ENCODE results near the gene ACSS1.

ACSS1 gene

DNA sequence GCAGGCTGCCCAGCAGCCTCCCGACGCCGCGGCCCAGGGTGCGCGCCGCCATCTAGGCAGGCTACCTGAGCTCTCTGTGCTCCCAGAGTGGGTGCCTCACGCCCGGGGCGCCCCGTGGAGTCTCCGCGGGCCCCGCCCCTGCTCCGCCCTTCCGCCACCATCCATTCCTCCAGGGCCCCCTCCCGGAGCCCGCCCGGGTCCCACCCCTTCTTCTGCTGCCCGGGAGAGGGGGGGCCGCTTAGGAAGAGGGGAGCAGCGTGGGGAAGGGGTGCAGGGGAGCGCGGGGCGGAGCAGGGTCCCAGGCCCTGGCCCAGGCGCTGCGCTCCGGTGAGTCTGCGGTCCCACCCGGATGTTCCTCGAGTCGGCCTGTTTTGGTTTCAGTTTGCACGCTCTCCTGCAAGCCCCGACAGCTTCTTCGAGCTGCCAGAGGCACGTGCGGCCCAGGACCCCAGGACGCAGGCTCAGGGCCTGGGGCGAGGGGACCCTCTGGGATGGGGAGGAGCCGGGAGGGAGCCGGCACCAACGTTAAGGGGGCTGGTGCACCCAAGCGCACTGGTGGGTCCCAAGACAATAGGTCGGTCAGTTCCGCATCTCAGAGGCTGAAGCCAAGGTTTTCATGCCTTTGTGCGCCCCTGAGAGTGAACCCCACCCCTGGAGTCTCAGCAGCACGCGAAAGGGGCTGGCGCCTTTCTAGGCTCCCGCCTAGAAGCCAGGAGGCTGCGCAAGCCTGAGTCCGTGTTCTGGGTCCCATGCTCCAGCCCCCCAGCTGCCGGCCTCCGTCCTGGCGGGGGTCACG lies at the start of gene ACSS1:
Gene ACSS1, minus strand, starts transcription at position 89 of the 796 bp plus-strand sequence. Its CDS starts 37 bp downstream, at position 52.
- no peak for DNase-seq (ENCODE audit: low read depth in 2 of 2)

- no peak for DNase-seq (ENCODE audit: low read depth in 2 of 2)
Measured at GRCh38 chr20:25103526-25103925, 45.6 kb upstream of the ACSS1 start.

- no peak for DNase-seq (ENCODE audit: low read depth in 2 of 2)
Measured at GRCh38 chr20:25100914-25101313, 43.0 kb upstream of the ACSS1 start.

GRCh38 chr20:25099601-25100140 lies 41.7 kb upstream of the ACSS1 start:
- no peak for DNase-seq (ENCODE audit: low read depth in 2 of 2)

- no peak for DNase-seq (ENCODE audit: low read depth in 2 of 2)
Measured at GRCh38 chr20:25097498-25097897, 39.6 kb upstream of the ACSS1 start.

- no peak for DNase-seq (ENCODE audit: low read depth in 2 of 2)
Measured at GRCh38 chr20:25090492-25091429, 32.8 kb upstream of the ACSS1 start.

- no peak for DNase-seq (ENCODE audit: low read depth in 2 of 2)
Measured at GRCh38 chr20:25089662-25090061, 31.7 kb upstream of the ACSS1 start.

DNA sequence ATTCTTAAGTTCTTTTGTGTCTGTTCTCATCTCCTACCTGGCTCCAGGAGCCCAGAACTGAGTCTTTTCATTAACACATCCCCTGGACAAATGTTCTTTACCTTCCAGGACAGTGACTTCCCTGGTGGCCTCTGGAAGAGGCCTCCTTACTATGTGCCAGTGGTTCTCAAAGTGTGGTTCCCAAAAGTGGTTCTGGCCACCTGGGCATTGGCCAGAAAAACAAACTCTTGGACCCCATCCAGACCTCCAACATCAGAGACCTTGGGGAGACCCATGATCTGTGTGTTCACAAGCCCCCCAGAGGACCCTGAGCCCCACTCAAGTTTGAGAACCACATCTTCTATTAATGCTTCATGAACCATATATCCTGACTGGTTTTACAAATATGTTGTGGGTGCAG lies 31.2 kb upstream of the ACSS1 start:
- no peak for DNase-seq (ENCODE audit: low read depth in 2 of 2)

DNA sequence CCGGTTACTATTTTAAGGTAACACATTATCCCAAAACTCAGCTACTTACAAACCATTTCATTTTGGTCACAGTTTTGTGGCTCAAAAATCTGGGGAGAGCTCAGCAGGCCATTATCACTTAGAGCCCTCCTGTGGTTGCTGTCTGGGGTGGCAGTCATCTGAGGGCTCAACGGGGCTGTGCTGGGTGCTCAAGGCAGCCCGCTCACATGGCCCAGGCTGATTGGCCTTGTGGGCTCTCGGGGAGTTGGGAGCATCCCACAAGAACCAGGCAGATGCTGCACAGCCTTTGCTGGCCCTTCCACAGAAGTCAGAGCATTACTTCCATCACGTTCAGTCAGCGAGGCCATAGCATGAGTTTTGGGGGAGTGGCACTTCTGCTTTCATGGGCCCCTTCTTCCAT lies 30.3 kb upstream of the ACSS1 start:
- no peak for DNase-seq (ENCODE audit: low read depth in 2 of 2)

- DNase-seq (ENCODE audit: low read depth in 2 of 2), result no peak
Measured at GRCh38 chr20:25087186-25087929, 29.4 kb upstream of the ACSS1 start.

DNA sequence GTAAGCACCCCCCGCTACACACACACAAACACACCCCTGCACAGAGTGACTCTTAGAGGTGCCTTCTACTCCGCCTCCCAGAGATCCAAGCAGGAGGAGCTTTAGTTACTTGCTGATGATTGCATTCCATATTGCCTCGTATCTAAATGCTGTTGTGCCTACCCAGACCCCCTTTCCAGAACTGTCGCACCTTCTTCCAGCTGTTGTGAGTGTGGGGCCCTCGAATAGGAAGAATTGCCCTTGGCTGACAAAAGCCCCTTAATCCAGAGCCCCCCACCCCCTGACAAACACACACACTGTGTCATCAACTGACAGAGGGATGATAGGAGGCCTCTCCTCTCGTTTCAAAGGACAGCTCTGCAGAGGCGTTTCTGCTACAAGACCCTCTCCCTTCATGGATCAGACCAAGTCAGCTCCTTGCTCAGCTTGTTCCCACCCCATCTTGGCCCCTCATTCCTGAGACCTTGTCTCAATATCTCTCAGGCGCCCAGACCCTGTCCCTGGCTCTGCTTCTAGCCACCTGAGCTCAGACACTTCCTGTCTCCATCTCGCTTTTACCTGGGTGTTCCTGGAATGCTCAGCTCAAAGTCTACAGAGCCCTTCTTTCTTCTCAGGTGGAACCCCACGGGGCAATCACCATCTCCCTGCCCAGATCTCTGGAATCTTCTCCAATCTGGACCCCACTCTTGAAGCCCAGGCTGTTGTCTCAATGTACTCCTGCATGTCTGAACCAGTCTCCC lies 28.0 kb upstream of the ACSS1 start:
- no peak for DNase-seq (ENCODE audit: low read depth in 2 of 2)

GRCh38 chr20:25084626-25085187 lies 26.8 kb upstream of the ACSS1 start:
- no peak for DNase-seq (ENCODE audit: low read depth in 2 of 2)

GRCh38 chr20:25083773-25084625 lies 26.1 kb upstream of the ACSS1 start:
- DNase-seq (ENCODE audit: low read depth in 2 of 2), result no peak

GRCh38 chr20:25083141-25083772 lies 25.3 kb upstream of the ACSS1 start:
- DNase-seq (ENCODE audit: low read depth in 2 of 2), result no peak

DNA sequence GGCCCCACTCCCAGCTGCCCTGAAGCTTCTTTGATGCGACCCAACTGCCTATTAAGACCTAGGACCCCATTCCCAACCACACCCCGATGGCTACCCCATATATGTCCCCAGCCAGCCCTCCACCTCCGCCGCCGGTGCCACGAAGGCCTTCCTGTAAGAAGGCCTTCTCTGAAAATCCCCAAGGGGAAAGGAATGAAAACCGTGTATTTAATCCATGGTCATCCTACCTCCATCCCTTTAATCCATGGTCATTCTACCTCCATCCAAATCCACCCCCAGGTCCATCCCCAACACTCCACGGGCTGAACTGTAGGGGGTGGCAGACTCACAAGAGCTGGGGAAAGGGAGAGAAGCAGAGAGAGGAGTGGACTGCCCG lies 24.5 kb upstream of the ACSS1 start:
- DNase-seq (ENCODE audit: low read depth in 2 of 2), result no peak

DNA sequence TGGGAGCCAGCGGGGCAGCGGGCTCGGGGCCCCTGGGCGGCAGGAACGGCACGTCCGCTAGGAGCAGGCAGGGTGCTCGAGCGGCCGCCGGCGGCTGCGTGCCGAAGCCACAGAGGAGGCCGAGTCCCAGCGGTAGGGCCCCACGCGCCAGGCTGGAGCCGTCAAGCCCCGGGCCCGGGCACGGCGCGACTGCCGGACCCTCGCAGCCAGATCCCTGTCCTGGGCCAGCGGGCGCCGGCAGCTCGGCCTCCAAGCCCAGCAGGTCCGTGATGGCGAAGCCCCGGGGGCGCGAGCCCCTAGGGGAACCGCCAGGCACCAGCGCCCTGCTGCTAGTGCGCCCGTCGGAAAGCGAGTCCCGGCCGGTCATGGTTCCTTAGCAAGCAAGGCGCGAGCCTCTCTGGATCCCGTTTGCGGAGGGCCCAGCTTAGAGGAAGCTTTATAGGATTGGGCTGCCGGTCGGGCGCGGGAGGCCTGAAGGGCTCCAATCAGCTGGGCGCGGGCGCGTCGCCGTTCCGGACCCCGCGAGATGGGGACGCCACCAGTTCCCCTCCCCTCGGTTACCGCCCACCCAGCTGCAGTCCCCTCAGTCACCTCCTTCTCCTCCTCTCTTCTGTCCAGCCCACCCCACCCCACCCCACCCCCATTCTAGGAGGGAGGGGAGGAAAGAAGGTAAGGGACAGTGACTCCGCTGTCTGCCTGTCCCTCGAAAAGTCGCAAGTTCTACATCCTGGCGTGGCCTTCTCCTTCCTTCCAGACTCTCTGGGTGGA lies 24.0 kb upstream of the ACSS1 start, which contains the start of gene VSX1:
Gene VSX1, minus strand, starts transcription at position 412 of the 768 bp plus-strand sequence. Its CDS starts 45 bp downstream, at position 367.
- DNase-seq (ENCODE audit: low read depth in 2 of 2), result no peak

- DNase-seq (ENCODE audit: low read depth in 2 of 2), result no peak
Measured at GRCh38 chr20:25081065-25081729, 23.3 kb upstream of the ACSS1 start.

DNA sequence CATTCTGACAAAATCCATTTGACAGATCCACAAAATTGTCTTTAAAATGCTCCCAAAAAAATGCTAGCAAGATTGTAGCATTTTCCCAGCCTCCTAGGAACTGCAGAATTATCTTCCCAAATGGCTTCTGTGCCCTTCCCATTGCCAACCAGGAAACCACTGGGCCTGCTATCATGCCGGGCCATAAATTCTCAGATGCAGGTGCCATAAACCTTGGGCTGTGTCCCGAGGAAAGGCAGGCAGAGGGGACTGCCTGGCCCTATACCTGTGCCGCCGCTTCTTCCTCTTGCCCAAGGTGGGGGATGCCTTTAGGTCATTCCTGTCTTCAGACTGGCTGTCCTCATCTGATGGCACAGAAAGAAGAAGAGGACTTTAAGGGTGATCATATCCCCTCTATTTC lies 21.2 kb upstream of the ACSS1 start:
- no peak for DNase-seq (ENCODE audit: low read depth in 2 of 2)

All from fibroblast of skin of left biceps (primary cell).